ENCODE results near the gene TAS2R39. TPM values are rescaled to one million over a fixed set of nuclear protein-coding genes. Genes with fewer than 3 reads are reported as not detected.

Gene TAS2R39
- total and polyA plus RNA-seq, 3 experiments from 2014 or later = not detected

DNA sequence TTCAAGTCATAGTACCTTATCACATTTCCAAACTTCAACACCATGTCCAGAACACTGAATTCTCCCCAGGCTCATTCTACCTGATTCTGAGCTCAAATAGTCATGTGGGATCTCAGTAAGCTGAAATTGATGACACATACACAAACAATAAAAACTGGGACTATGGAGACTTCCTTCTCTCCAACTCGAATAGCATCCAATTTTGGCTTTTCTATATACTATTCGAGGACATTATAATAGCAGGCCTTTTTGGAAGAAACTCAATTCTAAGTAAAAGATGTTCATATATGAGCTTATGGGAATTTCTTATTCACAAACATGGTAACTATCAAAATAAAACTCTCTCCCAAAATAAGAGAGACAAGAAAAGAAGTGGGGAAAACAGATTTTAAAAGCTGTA, 38.1 kb downstream of the TAS2R39 start:
- Mint-ChIP-seq H3K36me3 (no peaks in the 10 kb centered on the region), H3K4me3 (no peak overlapping the region), H3K27ac (no peak overlapping the region), H3K4me1 (no peaks in the 10 kb centered on the region), H3K9me3 (no peaks in the 10 kb centered on the region), H3K27me3 (peaks cover 7 to 36% of the 10 kb centered on the region in 2 donors)
- Histone ChIP-seq H3K4me3 (ENCODE audit: low read length) (no peak overlapping the region), H3K9me3 (ENCODE audit: low read length) (no peaks in the 10 kb centered on the region), H3K36me3 (ENCODE audit: insufficient read depth, low read length) (no peaks in the 10 kb centered on the region), H3K27ac (ENCODE audit: low read depth, low read length) (no peak overlapping the region), H3K4me1 (ENCODE audit: insufficient read depth, low read length) (no peaks in the 10 kb centered on the region), H3K27me3 (ENCODE audit: insufficient read depth, low read length, poor library complexity, severe bottlenecking) (peaks cover 9% of the 10 kb centered on the region)
- ChIA-PET POLR2A (no interaction called here), CTCF (interaction anchor here (1.4 to 1.5 kb wide), 2 partner anchors 78 to 85 kb away, joined by 3 to 6 read pairs; no protein-coding TSS in a partner anchor)
- no peak for DNase-seq

DNA sequence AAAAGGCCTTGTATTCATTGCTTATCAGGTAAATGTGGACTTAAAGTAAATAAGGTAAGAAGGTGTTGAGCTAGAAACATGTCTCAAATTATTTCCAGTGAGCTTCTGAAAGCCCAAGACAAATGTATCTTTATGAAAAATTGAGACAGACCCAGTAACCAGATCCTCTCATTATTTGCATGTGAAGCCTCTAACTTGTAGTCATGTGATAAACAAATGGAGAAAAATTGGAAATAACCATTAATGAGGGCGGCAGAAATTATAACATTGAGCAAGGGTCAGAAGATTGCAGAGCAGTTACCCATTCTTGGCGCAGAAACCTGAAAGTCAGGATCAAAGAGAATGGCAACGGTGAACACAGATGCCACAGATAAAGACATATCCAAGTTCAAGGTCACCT, 38.5 kb downstream of the TAS2R39 start, which contains the start of gene TAS2R40:
TSS of gene TAS2R40 (plus strand) at position 301 of the 400 bp plus-strand sequence. CDS start at position 343, 42 bp downstream.
- Mint-ChIP-seq H3K27ac (no peak within 1 kb of the TSS), H3K4me3 (no peak within 1 kb of the TSS), H3K36me3 (no peaks in the 10 kb centered on the region), H3K9me3 (no peaks in the 10 kb centered on the region), H3K4me1 (no peaks in the 10 kb centered on the region), H3K27me3 (peaks cover 7 to 36% of the 10 kb centered on the region in 2 donors)
- no peak within 1 kb of the TSS for H3K27ac ChIP-seq (ENCODE audit: low read depth, low read length)
- no peaks in the 10 kb centered on the region for H3K4me1 ChIP-seq (ENCODE audit: insufficient read depth, low read length)
- H3K9me3 ChIP-seq (ENCODE audit: low read length) = no peaks in the 10 kb centered on the region
- H3K36me3 ChIP-seq (ENCODE audit: insufficient read depth, low read length) = no peaks in the 10 kb centered on the region
- no peak within 1 kb of the TSS for H3K4me3 ChIP-seq (ENCODE audit: low read length)
- no peak for DNase-seq
- POLR2A ChIA-PET = no interaction called here
- CTCF ChIA-PET = interaction anchor here (1.4 to 1.5 kb wide), 3 partner anchors 77 to 215 kb away, joined by 3 to 6 read pairs (median 3); no protein-coding TSS in a partner anchor
- peaks cover 9% of the 10 kb centered on the region for H3K27me3 ChIP-seq (ENCODE audit: insufficient read depth, low read length, poor library complexity, severe bottlenecking)

DNA sequence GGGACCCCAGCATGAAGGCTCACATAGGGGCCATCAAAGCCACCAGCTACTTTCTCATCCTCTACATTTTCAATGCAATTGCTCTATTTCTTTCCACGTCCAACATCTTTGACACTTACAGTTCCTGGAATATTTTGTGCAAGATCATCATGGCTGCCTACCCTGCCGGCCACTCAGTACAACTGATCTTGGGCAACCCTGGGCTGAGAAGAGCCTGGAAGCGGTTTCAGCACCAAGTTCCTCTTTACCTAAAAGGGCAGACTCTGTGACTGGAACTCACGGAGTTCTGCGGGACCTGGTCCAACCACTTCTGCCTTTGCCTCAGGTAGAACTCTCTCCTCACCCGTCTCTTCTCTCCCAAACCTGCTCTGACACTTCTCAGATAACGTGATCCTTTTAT, 39.6 kb downstream of the TAS2R39 start:
- H3K27ac ChIP-seq (ENCODE audit: low read depth, low read length) = no peak overlapping the region
- peaks cover 7 to 36% of the 10 kb centered on the region in 2 donors for H3K27me3 Mint-ChIP-seq
- peaks cover 9% of the 10 kb centered on the region for H3K27me3 ChIP-seq (ENCODE audit: insufficient read depth, low read length, poor library complexity, severe bottlenecking)
- no peaks in the 10 kb centered on the region for H3K36me3 Mint-ChIP-seq
- CTCF ChIA-PET = interaction anchor here (1.4 kb wide), 1 partner anchor 216 kb away, joined by 3 read pairs; no protein-coding TSS in a partner anchor
- POLR2A ChIA-PET = no interaction called here
- no peak overlapping the region for H3K4me3 Mint-ChIP-seq
- DNase-seq = no peak
- H3K9me3 Mint-ChIP-seq = no peaks in the 10 kb centered on the region
- H3K4me1 Mint-ChIP-seq = no peaks in the 10 kb centered on the region
- no peaks in the 10 kb centered on the region for H3K4me1 ChIP-seq (ENCODE audit: insufficient read depth, low read length)
- H3K9me3 ChIP-seq (ENCODE audit: low read length) = no peaks in the 10 kb centered on the region
- no peaks in the 10 kb centered on the region for H3K36me3 ChIP-seq (ENCODE audit: insufficient read depth, low read length)
- H3K27ac Mint-ChIP-seq = no peak overlapping the region
- no peak overlapping the region for H3K4me3 ChIP-seq (ENCODE audit: low read length)

DNA sequence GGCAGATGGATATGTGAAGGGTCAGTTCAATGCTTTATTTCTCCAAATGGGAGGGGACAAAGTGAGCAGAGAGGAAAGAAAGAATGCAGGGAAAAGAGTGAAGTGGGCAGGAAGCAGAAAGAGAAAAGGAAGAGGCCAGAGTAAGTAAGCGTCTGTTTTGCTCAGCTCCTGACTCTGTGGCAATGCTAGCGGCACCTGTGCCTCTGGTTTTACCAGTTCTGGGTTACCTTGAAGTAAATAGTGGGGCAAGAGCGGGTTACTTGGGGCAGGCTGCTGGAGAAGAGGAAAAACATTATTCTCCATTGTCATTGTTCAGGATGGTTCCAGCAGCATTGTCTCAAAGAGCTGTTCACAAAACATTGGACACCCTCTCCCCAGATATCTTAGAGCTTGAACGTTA, 40.6 kb downstream of the TAS2R39 start:
- Mint-ChIP-seq H3K4me3 (no peak overlapping the region), H3K36me3 (no peaks in the 10 kb centered on the region), H3K27ac (no peak overlapping the region), H3K27me3 (peaks cover 7 to 31% of the 10 kb centered on the region in 2 donors), H3K4me1 (no peaks in the 10 kb centered on the region), H3K9me3 (no peaks in the 10 kb centered on the region)
- DNase-seq = no peak
- peaks cover 9% of the 10 kb centered on the region for H3K27me3 ChIP-seq (ENCODE audit: insufficient read depth, low read length, poor library complexity, severe bottlenecking)
- H3K4me3 ChIP-seq (ENCODE audit: low read length) = no peak overlapping the region
- no peaks in the 10 kb centered on the region for H3K9me3 ChIP-seq (ENCODE audit: low read length)
- no peaks in the 10 kb centered on the region for H3K36me3 ChIP-seq (ENCODE audit: insufficient read depth, low read length)
- no peaks in the 10 kb centered on the region for H3K4me1 ChIP-seq (ENCODE audit: insufficient read depth, low read length)
- H3K27ac ChIP-seq (ENCODE audit: low read depth, low read length) = no peak overlapping the region
- CTCF ChIA-PET = interaction anchor here (1.1 to 1.3 kb wide), 2 partner anchors 8 to 901 kb away, joined by 3 to 6 read pairs; no protein-coding TSS in a partner anchor
- POLR2A ChIA-PET = no interaction called here

DNA sequence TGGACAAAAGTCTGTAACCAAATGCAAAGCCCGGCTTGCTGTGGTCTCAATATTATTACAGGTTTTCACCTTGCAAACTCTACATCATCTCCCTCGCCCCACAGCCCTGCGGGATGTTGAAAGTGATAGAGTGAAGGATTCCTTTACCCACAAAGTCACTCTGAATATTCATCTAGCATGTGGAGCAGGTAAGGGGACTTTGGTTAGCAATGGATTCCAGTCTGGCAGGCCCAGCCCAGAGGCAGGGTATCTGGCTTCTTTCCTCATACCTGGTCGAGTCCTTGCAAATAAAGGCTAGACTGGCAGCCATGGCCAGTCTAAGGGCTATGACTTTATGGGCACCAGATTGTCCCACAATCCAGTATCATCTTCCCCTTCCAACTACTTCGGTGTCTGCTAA, 41.8 kb downstream of the TAS2R39 start:
- Mint-ChIP-seq H3K4me1 (no peaks in the 10 kb centered on the region), H3K27ac (no peak overlapping the region), H3K27me3 (peaks cover 7 to 27% of the 10 kb centered on the region in 2 donors), H3K36me3 (no peaks in the 10 kb centered on the region), H3K9me3 (no peaks in the 10 kb centered on the region), H3K4me3 (no peak overlapping the region)
- peaks cover 9% of the 10 kb centered on the region for H3K27me3 ChIP-seq (ENCODE audit: insufficient read depth, low read length, poor library complexity, severe bottlenecking)
- ChIA-PET CTCF (interaction anchor here (1.1 kb wide), 2 partner anchors 16 to 902 kb away, joined by 3 read pairs; no protein-coding TSS in a partner anchor), POLR2A (no interaction called here)
- H3K27ac ChIP-seq (ENCODE audit: low read depth, low read length) = no peak overlapping the region
- no peaks in the 10 kb centered on the region for H3K36me3 ChIP-seq (ENCODE audit: insufficient read depth, low read length)
- no peak for DNase-seq
- H3K4me1 ChIP-seq (ENCODE audit: insufficient read depth, low read length) = no peaks in the 10 kb centered on the region
- no peak overlapping the region for H3K4me3 ChIP-seq (ENCODE audit: low read length)
- H3K9me3 ChIP-seq (ENCODE audit: low read length) = no peaks in the 10 kb centered on the region

DNA sequence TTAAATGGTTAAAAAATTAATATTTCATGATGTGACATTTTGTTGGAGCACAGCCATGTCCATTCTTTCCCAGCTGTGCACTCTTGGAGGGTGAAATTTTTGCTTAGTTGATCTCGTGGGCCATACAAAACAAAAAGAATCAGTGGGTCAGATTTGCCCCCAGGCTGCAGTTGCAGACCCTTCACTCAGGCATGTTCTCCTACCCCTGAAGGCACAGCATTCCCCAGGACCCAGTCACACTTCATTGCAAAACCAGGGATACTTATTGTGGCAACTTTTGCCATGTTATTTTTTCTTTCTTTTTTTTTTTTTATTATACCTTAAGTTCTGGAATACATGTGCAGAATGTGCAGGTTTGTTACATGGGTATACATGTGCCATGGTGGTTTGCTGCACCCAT, 44.6 kb downstream of the TAS2R39 start:
- no peak for DNase-seq
- Mint-ChIP-seq H3K9me3 (no peaks in the 10 kb centered on the region), H3K4me3 (no peak overlapping the region), H3K4me1 (no peaks in the 10 kb centered on the region), H3K27me3 (peaks cover 2 to 16% of the 10 kb centered on the region in 2 donors), H3K36me3 (no peaks in the 10 kb centered on the region), H3K27ac (no peak overlapping the region)
- Histone ChIP-seq H3K4me3 (ENCODE audit: low read length) (no peak overlapping the region), H3K36me3 (ENCODE audit: insufficient read depth, low read length) (no peaks in the 10 kb centered on the region), H3K27ac (ENCODE audit: low read depth, low read length) (no peak overlapping the region), H3K9me3 (ENCODE audit: low read length) (no peaks in the 10 kb centered on the region), H3K4me1 (ENCODE audit: insufficient read depth, low read length) (no peaks in the 10 kb centered on the region), H3K27me3 (ENCODE audit: insufficient read depth, low read length, poor library complexity, severe bottlenecking) (peaks cover 9% of the 10 kb centered on the region)
- ChIA-PET CTCF (interaction anchor here (1.0 to 2.3 kb wide), 3 partner anchors 8 to 12 kb away, joined by 4 to 10 read pairs (median 5); no protein-coding TSS in a partner anchor), POLR2A (no interaction called here)

DNA sequence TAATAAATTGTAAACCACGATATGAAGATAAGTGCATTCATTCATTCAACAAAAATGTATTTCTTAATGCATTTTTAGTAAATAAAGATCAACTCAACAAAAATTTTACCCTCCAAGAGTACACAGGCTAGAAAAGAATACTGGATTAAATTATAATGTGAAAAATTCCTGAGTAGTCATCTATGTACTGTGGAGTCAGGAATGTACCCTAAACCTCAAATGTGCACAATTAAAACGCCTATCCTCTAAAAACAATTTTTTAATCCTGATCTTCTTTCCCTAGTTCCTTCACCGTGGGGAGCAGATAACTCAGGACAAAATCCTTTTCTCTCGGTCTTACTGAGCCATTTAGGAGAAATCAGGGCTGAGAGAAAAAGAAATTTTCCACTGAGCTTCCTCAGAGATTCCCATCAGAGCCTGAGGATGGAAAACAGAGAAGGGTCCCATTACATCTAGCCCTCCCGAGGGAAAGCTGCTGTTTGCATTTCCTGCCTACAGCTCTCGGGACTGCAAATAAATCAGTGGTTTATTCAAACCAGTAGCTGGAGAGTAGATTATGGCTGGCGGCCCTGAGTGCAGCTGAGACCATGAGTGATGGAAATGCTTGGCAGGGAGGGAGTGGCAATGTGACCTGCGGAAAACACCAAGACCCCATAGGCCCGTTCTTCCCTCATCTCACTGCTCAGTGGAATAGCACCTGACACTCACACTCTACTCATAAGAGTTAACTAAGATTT, 46.0 kb downstream of the TAS2R39 start:
- no peaks in the 10 kb centered on the region for H3K27me3 ChIP-seq (ENCODE audit: insufficient read depth, low read length, poor library complexity, severe bottlenecking)

More for the DNA sequence above, 46.0 kb downstream of the TAS2R39 start:
- Mint-ChIP-seq H3K27me3 (peaks cover 4 to 11% of the 10 kb centered on the region in 2 donors), H3K4me3 (no peak overlapping the region), H3K36me3 (no peaks in the 10 kb centered on the region), H3K27ac (no peak overlapping the region), H3K4me1 (no peaks in the 10 kb centered on the region), H3K9me3 (no peaks in the 10 kb centered on the region)
- Histone ChIP-seq H3K4me3 (ENCODE audit: low read length) (no peak overlapping the region), H3K4me1 (ENCODE audit: insufficient read depth, low read length) (no peaks in the 10 kb centered on the region), H3K27ac (ENCODE audit: low read depth, low read length) (no peak overlapping the region), H3K36me3 (ENCODE audit: insufficient read depth, low read length) (no peaks in the 10 kb centered on the region), H3K9me3 (ENCODE audit: low read length) (no peaks in the 10 kb centered on the region)
- POLR2A ChIA-PET = no interaction called here
- no peak for DNase-seq
- CTCF ChIA-PET = interaction anchor here (1.0 to 2.3 kb wide), 3 partner anchors 10 to 70 kb away, joined by 3 to 10 read pairs (median 4); no protein-coding TSS in a partner anchor
